H9 (cell line): ENCODE results near the gene FOSL2. TPM values are rescaled to one million over a fixed set of nuclear protein-coding genes. Genes with fewer than 3 reads are reported as not detected.

Source experiments
- DNase-seq: peaks from one replicate; pipeline ENCODE4 v3.0.0-alpha.2; 2017
- H2AFZ ChIP-seq: one replicate; pipeline ENCODE4 v1.6.1; 2013; ENCODE audit warnings: mild to moderate bottlenecking, low read length, control low read depth, moderate library complexity
- H2AK5ac ChIP-seq: 2 replicates; pipeline ENCODE4 v1.6.1; 2013; ENCODE audit warnings: low read length, control low read depth, mixed read lengths; ENCODE audit not compliant: insufficient read length
- H2BK120ac ChIP-seq: one replicate; pipeline ENCODE4 v1.6.1; 2013; ENCODE audit warnings: low read depth, mild to moderate bottlenecking, low read length, control low read depth, inconsistent platforms; ENCODE audit not compliant: poor library complexity, severe bottlenecking
- H2BK12ac ChIP-seq: 2 replicates; pipeline ENCODE4 v1.6.1; 2013; ENCODE audit warnings: low read length, control low read depth, mixed read lengths, low read depth; ENCODE audit not compliant: insufficient read length
- H2BK15ac ChIP-seq: 2 replicates; pipeline ENCODE4 v1.6.1; 2013; ENCODE audit warnings: low read depth, low read length, control low read depth
- H2BK20ac ChIP-seq: one replicate; pipeline ENCODE4 v1.6.1; 2013; ENCODE audit warnings: low read depth, mild to moderate bottlenecking, low read length, control low read depth, inconsistent platforms; ENCODE audit not compliant: poor library complexity, severe bottlenecking
- H2BK5ac ChIP-seq: 2 replicates; pipeline ENCODE4 v1.6.1; 2013; ENCODE audit warnings: low read length, control low read depth, mixed read lengths; ENCODE audit not compliant: insufficient read length
- H3K14ac ChIP-seq: 2 replicates; pipeline ENCODE4 v1.6.1; 2013; ENCODE audit warnings: low read length, control low read depth; ENCODE audit not compliant: insufficient read depth
- H3K18ac ChIP-seq: 2 replicates; pipeline ENCODE4 v1.6.1; 2013; ENCODE audit warnings: low read depth, mild to moderate bottlenecking, mixed read lengths, low read length, control low read depth; ENCODE audit not compliant: insufficient read length
- H3K23ac ChIP-seq: 2 replicates; pipeline ENCODE4 v1.6.1; 2013; ENCODE audit warnings: low read length, control low read depth, mixed read lengths, low read depth; ENCODE audit not compliant: insufficient read length
- H3K23me2 ChIP-seq: 2 replicates; pipeline ENCODE4 v1.6.1; 2013; ENCODE audit warnings: low read depth, mild to moderate bottlenecking, mixed read lengths, low read length, control low read depth; ENCODE audit not compliant: insufficient read length, poor library complexity, severe bottlenecking
- H3K27ac ChIP-seq: 2 replicates; pipeline ENCODE4 v1.5.1; 2013; ENCODE audit warnings: low read length, control low read depth, mixed read lengths, low read depth; ENCODE audit not compliant: insufficient read length
- H3K27me3 ChIP-seq: 2 replicates; pipeline ENCODE4 v1.6.1; 2013; ENCODE audit warnings: low read length, control low read depth, inconsistent platforms; ENCODE audit not compliant: insufficient read depth
- H3K4ac ChIP-seq: 2 replicates; pipeline ENCODE4 v1.6.1; 2013; ENCODE audit warnings: low read depth, mild to moderate bottlenecking, control low read depth, inconsistent platforms, low read length, moderate library complexity
- H3K4me1 ChIP-seq: 2 replicates; pipeline ENCODE4 v1.6.1; 2013; ENCODE audit warnings: low read length, control low read depth, inconsistent platforms; ENCODE audit not compliant: insufficient read depth
- H3K4me2 ChIP-seq: 2 replicates; pipeline ENCODE4 v1.6.1; 2013; ENCODE audit warnings: low read length, control low read depth, mixed read lengths; ENCODE audit not compliant: insufficient read length, insufficient read depth
- H3K56ac ChIP-seq: 2 replicates; pipeline ENCODE4 v1.6.1; 2013; ENCODE audit warnings: low read depth, mild to moderate bottlenecking, mixed read lengths, low read length, control low read depth; ENCODE audit not compliant: insufficient read length
- H3K79me1 ChIP-seq: 2 replicates; pipeline ENCODE4 v1.6.1; 2013; ENCODE audit warnings: low read depth, mild to moderate bottlenecking, moderate library complexity, low read length, control low read depth, inconsistent platforms; ENCODE audit not compliant: insufficient read depth, poor library complexity, severe bottlenecking
- H3K79me2 ChIP-seq: 2 replicates; pipeline ENCODE4 v1.6.1; 2013; ENCODE audit warnings: low read length, control low read depth, inconsistent platforms; ENCODE audit not compliant: insufficient read depth
- H3K9ac ChIP-seq: 2 replicates; pipeline ENCODE4 v1.6.1; 2013; ENCODE audit warnings: low read length, control low read depth, mixed read lengths; ENCODE audit not compliant: insufficient read length; ENCODE audit errors: extremely low read depth
- H3K9me3 ChIP-seq: one replicate; pipeline ENCODE4 v1.6.1; 2013; ENCODE audit warnings: low read depth, low read length, inconsistent platforms; ENCODE audit not compliant: control insufficient read depth
- H3T11ph ChIP-seq: one replicate; pipeline ENCODE4 v1.6.1; 2013; ENCODE audit warnings: mild to moderate bottlenecking, low read length, control low read depth, inconsistent platforms
- H4K20me1 ChIP-seq: one replicate; pipeline ENCODE4 v1.6.1; 2013; ENCODE audit not compliant: control insufficient read depth, insufficient read length, insufficient read depth
- H4K5ac ChIP-seq: 2 replicates; pipeline ENCODE4 v1.6.1; 2013; ENCODE audit warnings: low read depth, mild to moderate bottlenecking, mixed read lengths, low read length, control low read depth; ENCODE audit not compliant: insufficient read length
- H4K8ac ChIP-seq: replicated peaks from 2 replicates; pipeline ENCODE4 v1.6.1; 2013; ENCODE audit warnings: low read length, control low read depth, mixed read lengths, low read depth; ENCODE audit not compliant: insufficient read length
- H4K91ac ChIP-seq: 2 replicates; pipeline ENCODE4 v1.6.1; 2013; ENCODE audit warnings: low read depth, mild to moderate bottlenecking, moderate library complexity, mixed read lengths, low read length, control low read depth; ENCODE audit not compliant: insufficient read length
- H3K27ac Mint-ChIP-seq, 3 experiments: 2 replicates in 2 of 3; 3 replicates in 1 of 3; pipeline ENCODE4 v1.8.0; 2020 to 2021; ENCODE audit warnings: mixed read lengths in 3 of 3, mild to moderate bottlenecking in 1 of 3, moderate library complexity in 1 of 3
- H3K27me3 Mint-ChIP-seq: 2 replicates; pipeline ENCODE4 v1.8.0; 2021; ENCODE audit warnings: low read depth, mild to moderate bottlenecking, moderate library complexity, mixed read lengths
- H3K36me3 Mint-ChIP-seq, 3 experiments: 2 replicates in 2 of 3; 3 replicates in 1 of 3; pipeline ENCODE4 v1.8.0; 2020 to 2021; ENCODE audit warnings: low read depth in 3 of 3, mixed read lengths in 3 of 3; ENCODE audit not compliant: insufficient read depth in 1 of 3
- H3K4me1 Mint-ChIP-seq, 2 experiments: 2 replicates each; pipeline ENCODE4 v1.8.0; 2020; ENCODE audit warnings: mixed read lengths in 2 of 2
- H3K4me3 Mint-ChIP-seq, 2 experiments: 2 replicates in 1 of 2; 3 replicates in 1 of 2; pipeline ENCODE4 v1.8.0; 2020 to 2021; ENCODE audit warnings: mild to moderate bottlenecking in 2 of 2, mixed read lengths in 2 of 2, moderate library complexity in 1 of 2
- H3K9me3 Mint-ChIP-seq, 2 experiments: 2 replicates in 1 of 2; 3 replicates in 1 of 2; pipeline ENCODE4 v1.8.0; 2020; ENCODE audit warnings: mild to moderate bottlenecking in 2 of 2, mixed read lengths in 2 of 2, moderate library complexity in 1 of 2
- WGBS: extraction: QIAGEN DNeasy Blood & Tissue Kit; methylation state at CpG from one replicate; pipeline ENCODE4 v1.1.7; 2013; ENCODE audit warnings: missing lambda C conversion rate, low lambda C conversion rate, mixed read lengths; ENCODE audit not compliant: insufficient read length; ENCODE audit errors: extremely low coverage; 5-methylcytosine and 5-hydroxymethylcytosine counted together
- total RNA-seq: library from RNA; stranded (reverse); gene quantifications from 2 replicates; pipeline ENCODE4 v1.2.1, GENCODE V29; 2021
- TF ChIP-seq, protein P1 (sequence below): fragments of 200-600 bp; sonication (generic); conservative IDR thresholded peaks from 3 replicates; pipeline ENCODE4 v1.8.0; 2021; ENCODE audit warnings: antibody characterized with exemption, mild to moderate bottlenecking

Gene FOSL2
- total RNA-seq, 1 experiment from 2014 or later = 7.4 TPM

DNA sequence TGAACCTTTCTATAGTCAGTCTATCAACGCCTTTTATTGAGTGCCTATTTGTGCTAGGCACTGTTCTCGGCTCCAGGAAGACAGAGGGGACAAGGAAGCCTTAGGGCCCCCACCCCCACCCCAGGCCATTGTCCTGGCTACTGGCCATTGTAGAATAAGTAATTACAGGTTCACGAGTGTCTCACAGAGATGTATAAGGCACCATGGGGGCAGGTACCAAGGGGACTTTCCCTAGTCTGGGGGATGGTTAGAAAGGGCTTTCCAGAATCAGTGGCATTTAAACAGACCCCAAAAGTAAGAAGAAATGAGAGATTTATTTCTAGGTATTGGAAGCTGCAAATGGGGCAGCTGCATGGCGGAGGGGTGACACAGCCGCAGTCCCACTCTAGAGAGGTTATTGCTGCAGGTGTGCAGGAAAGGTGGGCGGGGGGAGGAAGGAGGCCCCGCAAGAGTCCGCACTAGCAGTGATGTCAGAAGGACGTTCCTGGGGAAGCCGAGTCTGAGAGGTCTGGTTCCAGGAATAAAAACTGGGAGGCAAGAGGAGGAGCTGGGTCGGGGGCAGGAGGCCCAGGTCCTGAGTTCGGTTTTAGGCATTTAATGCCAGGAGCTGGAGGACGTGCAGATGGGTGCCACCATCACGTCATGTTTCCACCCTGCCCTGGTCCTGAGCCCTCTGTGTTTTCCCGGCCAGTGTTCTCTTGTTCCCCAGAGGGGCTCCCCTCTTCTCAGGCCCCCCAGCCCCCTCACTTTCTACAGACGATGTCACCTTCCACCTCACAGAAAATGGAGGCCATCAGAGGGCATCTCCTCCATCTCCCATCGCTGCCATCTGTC, 30.5 kb downstream of the FOSL2 start:
- no peak overlapping the region for H3K4me2 ChIP-seq
- H3K79me2 ChIP-seq = no peaks in the 10 kb centered on the region
- H4K8ac ChIP-seq = no peak overlapping the region
- DNase-seq = no peak
- no peak overlapping the region for H3K14ac ChIP-seq
- H4K5ac ChIP-seq = no peak overlapping the region
- H3K27ac ChIP-seq = no peak overlapping the region
- H3K79me1 ChIP-seq = no peaks in the 10 kb centered on the region
- H2AK5ac ChIP-seq = no peak overlapping the region
- H3K27me3 ChIP-seq = no peaks in the 10 kb centered on the region
- H2AFZ ChIP-seq = no peak overlapping the region
- H2BK12ac ChIP-seq = no peak overlapping the region
- H2BK20ac ChIP-seq = no peak overlapping the region
- no peak overlapping the region for H3K27ac Mint-ChIP-seq
- H3K56ac ChIP-seq = no peak overlapping the region
- no peaks in the 10 kb centered on the region for H3K36me3 Mint-ChIP-seq
- peaks cover 7% of the 10 kb centered on the region for H3K27me3 Mint-ChIP-seq
- H4K91ac ChIP-seq = no peak overlapping the region
- no CpG with 5 or more reads among the region's 17 CpGs for WGBS
- no peak overlapping the region for H3K18ac ChIP-seq
- H3T11ph ChIP-seq = no peak overlapping the region
- no peaks in the 10 kb centered on the region for H4K20me1 ChIP-seq
- no peak overlapping the region for H3K23ac ChIP-seq
- H3K4me1 Mint-ChIP-seq = peaks cover 0 to 4% of the 10 kb centered on the region in 2 experiments; a peak in 2 of 4 replicates
- no peaks in the 10 kb centered on the region for H3K9me3 Mint-ChIP-seq
- no peak overlapping the region for H3K4me3 Mint-ChIP-seq
- no peaks in the 10 kb centered on the region for H3K4me1 ChIP-seq
- H2BK5ac ChIP-seq = no peak overlapping the region
- H3K23me2 ChIP-seq = no peaks in the 10 kb centered on the region
- H2BK15ac ChIP-seq = no peak overlapping the region
- no peak overlapping the region for H2BK120ac ChIP-seq
- H3K9ac ChIP-seq = no peak overlapping the region
- no peak overlapping the region for H3K4ac ChIP-seq
- TF ChIP-seq, protein P1, sequence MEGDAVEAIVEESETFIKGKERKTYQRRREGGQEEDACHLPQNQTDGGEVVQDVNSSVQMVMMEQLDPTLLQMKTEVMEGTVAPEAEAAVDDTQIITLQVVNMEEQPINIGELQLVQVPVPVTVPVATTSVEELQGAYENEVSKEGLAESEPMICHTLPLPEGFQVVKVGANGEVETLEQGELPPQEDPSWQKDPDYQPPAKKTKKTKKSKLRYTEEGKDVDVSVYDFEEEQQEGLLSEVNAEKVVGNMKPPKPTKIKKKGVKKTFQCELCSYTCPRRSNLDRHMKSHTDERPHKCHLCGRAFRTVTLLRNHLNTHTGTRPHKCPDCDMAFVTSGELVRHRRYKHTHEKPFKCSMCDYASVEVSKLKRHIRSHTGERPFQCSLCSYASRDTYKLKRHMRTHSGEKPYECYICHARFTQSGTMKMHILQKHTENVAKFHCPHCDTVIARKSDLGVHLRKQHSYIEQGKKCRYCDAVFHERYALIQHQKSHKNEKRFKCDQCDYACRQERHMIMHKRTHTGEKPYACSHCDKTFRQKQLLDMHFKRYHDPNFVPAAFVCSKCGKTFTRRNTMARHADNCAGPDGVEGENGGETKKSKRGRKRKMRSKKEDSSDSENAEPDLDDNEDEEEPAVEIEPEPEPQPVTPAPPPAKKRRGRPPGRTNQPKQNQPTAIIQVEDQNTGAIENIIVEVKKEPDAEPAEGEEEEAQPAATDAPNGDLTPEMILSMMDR = no peak
- H3K9me3 ChIP-seq = no peaks in the 10 kb centered on the region
